Calu3 (cell line): ENCODE measurements around the gene LHB. TPM values are rescaled to one million over a fixed set of nuclear protein-coding genes. Genes with fewer than 3 reads are reported as not detected.

Experiments used
- Bru-seq: library from RNA; stranded (reverse); fragments of 400-500 nt; gene quantifications from one replicate; lab custom pipeline; 2021; lab: Mats Ljungman, UMichigan
- BruChase-seq, 2 experiments: library from RNA; stranded (reverse); fragments of 400-500 nt; gene quantifications; one replicate each; lab custom pipeline; 2021; lab: Mats Ljungman, UMichigan
- BruUV-seq: library from RNA; stranded (reverse); fragments of 400-500 nt; replicated peaks from 2 replicates; lab custom pipeline; 2021; lab: Mats Ljungman, UMichigan
- CTCF ChIA-PET: fragments of 300-600 bp; sonication (Branson Sonifier 250); formaldehyde crosslinking; loops from one replicate; lab custom pipeline; 2022; ENCODE audit warnings: antibody characterized with exemption; lab: Charles Lee
- DNase-seq: peaks from one replicate; pipeline ENCODE4 v3.0.0; 2022
- H3K27ac Mint-ChIP-seq: one replicate; pipeline ENCODE4 v1.8.0; 2022; ENCODE audit warnings: mixed read lengths; ENCODE audit not compliant: unreplicated experiment
- H3K27me3 Mint-ChIP-seq: one replicate; pipeline ENCODE4 v1.8.0; 2022; ENCODE audit warnings: mixed read lengths; ENCODE audit not compliant: unreplicated experiment
- H3K36me3 Mint-ChIP-seq: one replicate; pipeline ENCODE4 v1.8.0; 2022; ENCODE audit warnings: mild to moderate bottlenecking, moderate library complexity, mixed read lengths; ENCODE audit not compliant: insufficient read depth, unreplicated experiment
- H3K4me1 Mint-ChIP-seq: one replicate; pipeline ENCODE4 v1.8.0; 2022; ENCODE audit warnings: mild to moderate bottlenecking, low read depth, mixed read lengths; ENCODE audit not compliant: unreplicated experiment
- H3K4me3 Mint-ChIP-seq: one replicate; pipeline ENCODE4 v1.8.0; 2022; ENCODE audit warnings: mild to moderate bottlenecking, low read depth, moderate library complexity, mixed read lengths; ENCODE audit not compliant: unreplicated experiment
- H3K9me3 Mint-ChIP-seq: one replicate; pipeline ENCODE4 v1.8.0; 2022; ENCODE audit warnings: low read depth, mixed read lengths; ENCODE audit not compliant: unreplicated experiment
- intact Hi-C: fragments of 100-400 bp; cut with micrococcal nuclease; formaldehyde crosslinking; loops from one replicate; pipeline ENCODE4 v1.10.0; 2022; ENCODE audit not compliant: unreplicated experiment
- long read RNA-seq: library from polyadenylated mRNA; stranded (forward); transcript quantifications from one replicate; pipeline ENCODE4 v2.0.0, GENCODE V29; 2022
- total RNA-seq: library from RNA; stranded (reverse); gene quantifications from 2 replicates; pipeline ENCODE4 v1.2.3, GENCODE V29; 2022
- TF ChIP-seq, protein P1 (sequence below): fragments of 200-600 bp; IDR thresholded peaks from one replicate; pipeline ENCODE4 v1.8.0; 2022; ENCODE audit warnings: antibody characterized with exemption; ENCODE audit not compliant: unreplicated experiment

Gene LHB
- total RNA-seq (1.1 TPM in 1 of 2 replicates, not detected in the other), Bru-seq, nascent RNA (not detected), BruChase-seq, experiment 1, labeled RNA remaining after a 6-hour chase (percentile 25 among the genes with signal in this experiment), BruChase-seq, experiment 2, labeled RNA remaining after a 2-hour chase (percentile 14 among the genes with signal in this experiment)
- long read RNA-seq, result 0 reads

DNA sequence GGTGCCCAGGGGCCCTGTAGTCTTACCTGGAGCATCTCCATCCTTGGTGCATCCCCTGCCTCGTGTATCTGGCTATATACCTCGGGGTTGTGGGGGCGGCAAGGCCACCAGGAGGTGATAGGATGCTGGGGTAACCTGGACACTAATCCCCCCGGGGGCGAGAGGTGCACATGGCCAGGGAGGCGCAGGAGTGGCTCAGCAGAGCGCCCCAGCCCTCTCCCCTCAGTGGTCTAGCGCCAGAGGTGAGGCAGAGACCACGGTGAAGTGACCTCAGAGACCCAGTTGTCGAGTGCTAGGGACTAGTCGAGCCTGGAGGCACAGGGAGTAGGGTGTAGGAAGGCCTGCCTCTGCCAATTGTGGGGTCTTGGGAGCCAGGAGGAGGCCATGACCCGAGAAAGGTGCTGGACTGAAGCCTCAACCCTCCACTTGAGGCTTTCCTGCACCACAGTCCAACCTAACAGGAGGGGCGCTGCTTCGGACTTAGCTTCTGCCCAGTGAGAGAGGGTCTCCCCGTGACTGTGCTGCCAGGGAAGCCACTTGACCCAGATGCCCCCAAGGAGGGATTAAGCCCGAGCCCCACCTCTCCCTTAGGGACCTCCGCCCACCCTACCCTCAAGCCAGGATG, at the start of gene LHB:
Gene LHB, minus strand, starts transcription at position 51 of the 625 bp plus-strand sequence. Its CDS starts 10 bp downstream, at position 41.
- Mint-ChIP-seq H3K36me3 (peaks cover 72% of the 10 kb centered on the region), H3K4me3 (peak within 1 kb of the TSS; percentile 62), H3K27me3 (peaks cover 26% of the 10 kb centered on the region), H3K4me1 (peaks cover 30% of the 10 kb centered on the region), H3K27ac (no peak within 1 kb of the TSS), H3K9me3 (no peaks in the 10 kb centered on the region)
- DNase-seq, result no peak
- BruUV-seq, result TSS peak; percentile 12
- intact Hi-C loops, result no loop called here
- TF ChIP-seq, protein P1, sequence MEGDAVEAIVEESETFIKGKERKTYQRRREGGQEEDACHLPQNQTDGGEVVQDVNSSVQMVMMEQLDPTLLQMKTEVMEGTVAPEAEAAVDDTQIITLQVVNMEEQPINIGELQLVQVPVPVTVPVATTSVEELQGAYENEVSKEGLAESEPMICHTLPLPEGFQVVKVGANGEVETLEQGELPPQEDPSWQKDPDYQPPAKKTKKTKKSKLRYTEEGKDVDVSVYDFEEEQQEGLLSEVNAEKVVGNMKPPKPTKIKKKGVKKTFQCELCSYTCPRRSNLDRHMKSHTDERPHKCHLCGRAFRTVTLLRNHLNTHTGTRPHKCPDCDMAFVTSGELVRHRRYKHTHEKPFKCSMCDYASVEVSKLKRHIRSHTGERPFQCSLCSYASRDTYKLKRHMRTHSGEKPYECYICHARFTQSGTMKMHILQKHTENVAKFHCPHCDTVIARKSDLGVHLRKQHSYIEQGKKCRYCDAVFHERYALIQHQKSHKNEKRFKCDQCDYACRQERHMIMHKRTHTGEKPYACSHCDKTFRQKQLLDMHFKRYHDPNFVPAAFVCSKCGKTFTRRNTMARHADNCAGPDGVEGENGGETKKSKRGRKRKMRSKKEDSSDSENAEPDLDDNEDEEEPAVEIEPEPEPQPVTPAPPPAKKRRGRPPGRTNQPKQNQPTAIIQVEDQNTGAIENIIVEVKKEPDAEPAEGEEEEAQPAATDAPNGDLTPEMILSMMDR, result no peak
- CTCF ChIA-PET, result interaction anchor here (0.6 to 2.5 kb wide), 2 partner anchors 56 to 81 kb away, joined by 4 to 13 read pairs; no protein-coding TSS in a partner anchor

DNA sequence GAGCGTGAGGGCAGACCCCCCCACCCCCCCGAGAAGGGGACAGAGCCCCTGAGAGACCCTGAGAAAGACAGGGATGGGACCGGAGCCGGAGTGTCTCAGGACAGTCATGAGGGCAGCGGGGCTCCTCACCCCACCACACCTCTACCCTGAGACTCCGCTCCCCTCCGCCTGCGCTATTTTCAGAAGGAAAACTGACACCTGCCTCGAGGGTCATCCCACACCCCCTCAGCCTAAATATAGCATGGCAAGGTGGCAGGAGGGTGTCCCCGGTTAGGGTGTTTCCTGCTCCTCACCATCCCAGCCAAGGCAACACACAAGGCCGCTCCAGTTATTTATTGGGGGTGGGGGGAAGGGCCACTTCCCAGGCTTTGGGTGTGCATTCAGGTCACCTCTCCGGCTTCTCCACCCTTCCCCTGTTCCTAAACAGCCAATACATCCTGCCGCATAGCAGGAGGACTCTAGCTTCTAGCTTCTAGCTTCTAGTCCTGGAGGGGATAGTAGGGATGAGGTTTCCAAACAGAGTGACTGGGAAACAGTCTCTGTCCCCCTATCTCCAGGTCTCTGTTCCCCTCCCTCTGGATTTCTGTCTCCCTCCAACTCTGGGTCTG, 49.1 kb upstream of the LHB start:
- CTCF ChIA-PET, result interaction anchor here (0.5 to 1.8 kb wide), 3 partner anchors 7 to 417 kb away, joined by 4 to 10 read pairs (median 5); no protein-coding TSS in a partner anchor
- TF ChIP-seq, protein P1, result no peak
- H3K9me3 Mint-ChIP-seq, result peaks cover 7% of the 10 kb centered on the region
- peaks cover 2% of the 10 kb centered on the region for H3K4me1 Mint-ChIP-seq
- no peak overlapping the region for H3K27ac Mint-ChIP-seq
- H3K4me3 Mint-ChIP-seq, result no peak overlapping the region
- no TSS peak for BruUV-seq
- peaks cover 60% of the 10 kb centered on the region for H3K27me3 Mint-ChIP-seq
- no peak for DNase-seq
- intact Hi-C loops, result no loop called here
- peaks cover 11% of the 10 kb centered on the region for H3K36me3 Mint-ChIP-seq

DNA sequence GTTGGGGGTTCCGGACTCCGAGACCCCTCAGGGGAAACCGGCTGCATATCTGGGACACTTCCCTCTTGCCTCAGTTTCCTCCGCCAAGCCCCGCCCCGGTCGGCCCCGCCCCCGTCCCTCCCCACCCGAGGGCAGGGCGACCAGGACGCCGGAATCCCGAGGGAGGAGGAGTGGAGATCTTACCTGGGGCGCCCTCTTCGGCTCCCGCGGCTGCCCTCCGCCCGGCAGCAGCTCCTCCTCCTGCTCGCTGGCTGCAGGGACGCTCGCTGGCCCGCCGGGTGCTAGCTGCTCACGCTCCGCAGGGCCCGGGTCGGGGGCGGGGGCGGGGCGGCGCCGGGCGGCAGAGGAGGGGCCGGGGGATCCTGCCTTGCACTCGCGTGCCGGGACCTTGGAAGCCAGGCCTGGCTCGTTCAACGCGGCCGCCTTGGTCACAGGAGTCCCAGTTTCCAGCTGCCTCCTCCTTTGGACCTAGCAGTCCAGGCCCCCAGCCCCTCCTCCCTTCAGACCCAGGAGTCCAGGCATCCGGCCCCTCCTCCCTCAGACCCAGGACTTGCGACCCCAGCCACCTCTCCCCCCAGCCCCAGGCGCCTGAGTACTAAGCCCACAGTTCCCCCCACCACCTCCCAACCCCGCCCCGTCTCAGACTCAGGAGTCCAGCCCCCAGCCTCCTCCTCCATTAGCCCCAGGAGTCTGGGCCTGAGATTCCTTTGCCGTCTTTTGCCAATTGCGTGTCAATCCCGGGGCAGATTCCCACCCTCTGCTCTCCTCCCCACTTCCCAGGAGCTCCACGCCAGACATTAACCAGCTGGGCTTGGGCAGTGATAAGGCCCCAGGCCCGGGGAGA, 48.1 kb upstream of the LHB start, which contains the start of gene NTF4:
Gene NTF4, minus strand, starts transcription at position 51 of the 844 bp plus-strand sequence. CDS start 2,821 bp downstream, outside the sequence.
- Mint-ChIP-seq H3K27ac (no peak within 1 kb of the TSS), H3K9me3 (peaks cover 3% of the 10 kb centered on the region), H3K4me1 (peaks cover 9% of the 10 kb centered on the region), H3K27me3 (peaks cover 51% of the 10 kb centered on the region), H3K36me3 (peaks cover 16% of the 10 kb centered on the region), H3K4me3 (peak within 1 kb of the TSS; percentile 29)
- TF ChIP-seq, protein P1, result no peak
- no TSS peak for BruUV-seq
- intact Hi-C loops, result no loop called here
- CTCF ChIA-PET, result interaction anchor here (0.6 to 1.8 kb wide), 4 partner anchors 8 to 282 kb away, joined by 3 to 10 read pairs (median 8); partner anchors contain the start of genes GYS1 and RUVBL2
- peak; percentile 66 for DNase-seq
